ENCODE results near the gene UBE2O. TPM values are rescaled to one million over a fixed set of nuclear protein-coding genes. Genes with fewer than 3 reads are reported as not detected.
A peak's percentile ranks its signal among the peaks of the same experiment; 100 is the strongest.

The UBE2O gene
- total and polyA plus RNA-seq, 2 experiments from 2014 or later = 30.4 to 79.4 TPM

- H2AFZ ChIP-seq = no peak overlapping the region
- peak overlapping the region; percentile 77 for H3K27ac Mint-ChIP-seq
- peak overlapping the region; percentile 55; the same call in 1 of the 2 replicates for H3K27ac ChIP-seq (ENCODE audit: low read depth)
- TF ChIP-seq REST (IDR thresholded peaks at IDR 0.05; ENCODE audit: unreplicated experiment) (no peak), NANOG (IDR thresholded peaks at IDR 0.05; ENCODE audit: borderline replicate concordance) (no peak), JUNB (IDR thresholded peaks at IDR 0.05; ENCODE audit: unreplicated experiment) (no peak), ZNF331 (CRISPR knock-in tag; IDR thresholded peaks at IDR 0.05; ENCODE audit: low read depth) (no peak), STAT1 (IDR thresholded peaks at IDR 0.05; ENCODE audit: unreplicated experiment) (no peak), CREB1 (CRISPR knock-in tag; IDR thresholded peaks at IDR 0.05; ENCODE audit: low read depth) (no peak)
- DNase-seq (ENCODE audit: low spot score) = no peak
- H3K4me1 ChIP-seq (ENCODE audit: insufficient read depth) = peaks cover 24% of the 10 kb centered on the region
- ATAC-seq = no peak
- peaks cover 3% of the 10 kb centered on the region; the same call in 1 of the 2 replicates for H3F3A ChIP-seq (replicated peaks; ENCODE audit: low read depth)
- H3K36me3 ChIP-seq (ENCODE audit: insufficient read depth) = no peaks in the 10 kb centered on the region
- no peak overlapping the region; the same call in 2 of the 3 replicates for H3K4me3 Mint-ChIP-seq
- H3K4me2 ChIP-seq = no peak overlapping the region
- H3K27me3 Mint-ChIP-seq (ENCODE audit: insufficient read depth, low read depth, poor library complexity) = peaks cover 7% of the 10 kb centered on the region
- H3K36me3 Mint-ChIP-seq (ENCODE audit: low read depth) = peaks cover 22% of the 10 kb centered on the region
- H3K79me2 ChIP-seq (replicated peaks; ENCODE audit: insufficient read depth) = peaks cover 95% of the 10 kb centered on the region
- H4K20me1 ChIP-seq (replicated peaks; ENCODE audit: insufficient read depth) = peaks cover 50% of the 10 kb centered on the region
- H3K4me3 ChIP-seq = no peak overlapping the region
- peaks cover 35% of the 10 kb centered on the region for H3K4me1 Mint-ChIP-seq
- H3K9me3 Mint-ChIP-seq = no peaks in the 10 kb centered on the region
- no peaks in the 10 kb centered on the region; the same call in 1 of the 2 replicates for H3K9me2 ChIP-seq (ENCODE audit: insufficient read depth)
- H3K27me3 ChIP-seq (ENCODE audit: insufficient read depth) = no peaks in the 10 kb centered on the region
Measured at GRCh38 chr17:76420356-76421043, 32.5 kb downstream of the UBE2O start.

- H3K27ac Mint-ChIP-seq = peak overlapping the region; percentile 59; the same call in 1 of the 2 replicates
- no peak for TF ChIP-seq NANOG (IDR thresholded peaks at IDR 0.05; ENCODE audit: borderline replicate concordance)
- TF ChIP-seq ZNF462 (CRISPR knock-in tag; IDR thresholded peaks at IDR 0.05) = no peak
- no peak for TF ChIP-seq STAT1 (IDR thresholded peaks at IDR 0.05; ENCODE audit: unreplicated experiment)
- no peak for TF ChIP-seq CTCF (conservative IDR thresholded peaks at IDR 0.05; ENCODE audit: low read depth in 2 of 2)
Measured at GRCh38 chr17:76419576-76420260, 33.2 kb downstream of the UBE2O start.

More at GRCh38 chr17:76419576-76420260, 33.2 kb downstream of the UBE2O start:
- DNase-seq (ENCODE audit: low spot score) (no peak), ATAC-seq (no peak)
- Histone ChIP-seq H3K79me2 (replicated peaks; ENCODE audit: insufficient read depth) (peaks cover 95% of the 10 kb centered on the region), H3K4me1 (ENCODE audit: insufficient read depth) (peaks cover 25% of the 10 kb centered on the region), H3K36me3 (ENCODE audit: insufficient read depth) (no peaks in the 10 kb centered on the region), H3K4me3 (no peak overlapping the region), H3K27ac (ENCODE audit: low read depth) (peak overlapping the region; percentile 55), H3K4me2 (no peak overlapping the region), H3K9me2 (ENCODE audit: insufficient read depth) (no peaks in the 10 kb centered on the region; the same call in 1 of the 2 replicates), H4K20me1 (replicated peaks; ENCODE audit: insufficient read depth) (peaks cover 47% of the 10 kb centered on the region), H2AFZ (no peak overlapping the region), H3F3A (replicated peaks; ENCODE audit: low read depth) (peaks cover 3% of the 10 kb centered on the region; the same call in 1 of the 2 replicates), H3K27me3 (ENCODE audit: insufficient read depth) (no peaks in the 10 kb centered on the region)
- H3K36me3 Mint-ChIP-seq (ENCODE audit: low read depth) = peaks cover 22% of the 10 kb centered on the region
- peaks cover 38% of the 10 kb centered on the region for H3K4me1 Mint-ChIP-seq
- H3K4me3 Mint-ChIP-seq = no peak overlapping the region
- H3K27me3 Mint-ChIP-seq (ENCODE audit: insufficient read depth, low read depth, poor library complexity) = peaks cover 5% of the 10 kb centered on the region
- H3K9me3 Mint-ChIP-seq = no peaks in the 10 kb centered on the region

All from GM23338 (cell line).